Measurements from ENCODE around the gene TRIM14. TPM values are rescaled to one million over a fixed set of nuclear protein-coding genes. Genes with fewer than 3 reads are reported as not detected.
A peak's percentile ranks its signal among the peaks of the same experiment; 100 is the strongest.

TRIM14 gene
- total and polyA plus RNA-seq, 7 experiments from 2014 or later = 54.1 to 114 (median 79.7) TPM

GRCh38 chr9:98144076-98144475 is 25.1 kb upstream of the TRIM14 start:
- no peak overlapping the region for H3K4me3 ChIP-seq (ENCODE audit: low read length)
- Mint-ChIP-seq H3K27ac (peak overlapping the region in 3 of 9 donors; percentile 27 to 67 (median 41)), H3K9me3 (peaks cover 0 to 1% (median 0%) of the 10 kb centered on the region in 11 donors), H3K36me3 (peaks cover 0 to 15% (median 5%) of the 10 kb centered on the region in 5 donors), H3K27me3 (no peaks in the 10 kb centered on the region), H3K4me3 (no peak overlapping the region), H3K4me1 (peaks cover 0 to 17% (median 6%) of the 10 kb centered on the region in 7 donors)
- intact Hi-C loops (cut with micrococcal nuclease) = no loop called here
- no peaks in the 10 kb centered on the region for H3K27me3 ChIP-seq (ENCODE audit: control insufficient read depth in 2 of 2, insufficient read depth in 2 of 2, low read length in 2 of 2)
- POLR2A ChIA-PET = interaction anchor here (1.0 kb wide), 1 partner anchor 25 kb away, joined by 3 read pairs; the partner anchor contains the start of gene TRIM14
- H3K9me3 ChIP-seq (ENCODE audit: control insufficient read depth in 2 of 3, low read length in 3 of 3) = no peaks in the 10 kb centered on the region
- ATAC-seq = no peak
- H3K36me3 ChIP-seq (ENCODE audit: control insufficient read depth in 2 of 3, insufficient read depth in 3 of 3, low read length in 3 of 3) = peaks cover 0 to 3% (median 0%) of the 10 kb centered on the region in 3 experiments
- CTCF ChIA-PET = interaction anchor here (0.6 kb wide), 1 partner anchor 72 kb away, joined by 7 read pairs; no protein-coding TSS in a partner anchor
- H3K4me1 ChIP-seq (ENCODE audit: control insufficient read depth in 2 of 2, insufficient read depth in 2 of 2, low read length in 2 of 2) = no peaks in the 10 kb centered on the region
- DNase-seq = no peak
- H3K27ac ChIP-seq (ENCODE audit: low read depth, low read length) = no peak overlapping the region

- Mint-ChIP-seq H3K4me1 (peaks cover 0 to 17% (median 6%) of the 10 kb centered on the region in 7 donors), H3K9me3 (peaks cover 0 to 1% (median 0%) of the 10 kb centered on the region in 11 donors), H3K4me3 (peak overlapping the region in 1 of 10 donors; percentile 2), H3K36me3 (peaks cover 0 to 9% (median 5%) of the 10 kb centered on the region in 5 donors), H3K27me3 (no peaks in the 10 kb centered on the region), H3K27ac (no peak overlapping the region)
- Histone ChIP-seq H3K27me3 (ENCODE audit: control insufficient read depth in 2 of 2, insufficient read depth in 2 of 2, low read length in 2 of 2) (no peaks in the 10 kb centered on the region), H3K4me1 (ENCODE audit: control insufficient read depth in 2 of 2, insufficient read depth in 2 of 2, low read length in 2 of 2) (no peaks in the 10 kb centered on the region), H3K9me3 (ENCODE audit: control insufficient read depth in 2 of 3, low read length in 3 of 3) (no peaks in the 10 kb centered on the region), H3K4me3 (ENCODE audit: low read length) (no peak overlapping the region), H3K27ac (ENCODE audit: low read depth, low read length) (no peak overlapping the region), H3K36me3 (ENCODE audit: control insufficient read depth in 2 of 3, insufficient read depth in 3 of 3, low read length in 3 of 3) (peaks cover 0 to 3% (median 0%) of the 10 kb centered on the region in 3 experiments)
- DNase-seq (no peak), ATAC-seq (no peak)
- intact Hi-C loops (cut with micrococcal nuclease) = no loop called here
- CTCF ChIA-PET = no interaction called here
- POLR2A ChIA-PET = interaction anchor here (1.0 kb wide), 1 partner anchor 24 kb away, joined by 3 read pairs; the partner anchor contains the start of gene TRIM14
Measured at GRCh38 chr9:98142925-98143481, 24.0 kb upstream of the TRIM14 start.

- Histone ChIP-seq H3K4me3 (ENCODE audit: low read length) (no peak overlapping the region), H3K27ac (ENCODE audit: low read depth, low read length) (no peak overlapping the region), H3K36me3 (ENCODE audit: control insufficient read depth in 2 of 3, insufficient read depth in 3 of 3, low read length in 3 of 3) (peaks cover 0 to 5% (median 0%) of the 10 kb centered on the region in 3 experiments), H3K9me3 (ENCODE audit: control insufficient read depth in 2 of 3, low read length in 3 of 3) (no peaks in the 10 kb centered on the region), H3K4me1 (ENCODE audit: control insufficient read depth in 2 of 2, insufficient read depth in 2 of 2, low read length in 2 of 2) (no peaks in the 10 kb centered on the region), H3K27me3 (ENCODE audit: control insufficient read depth in 2 of 2, insufficient read depth in 2 of 2, low read length in 2 of 2) (no peaks in the 10 kb centered on the region)
- ATAC-seq = no peak
- Mint-ChIP-seq H3K9me3 (peaks cover 0 to 1% (median 0%) of the 10 kb centered on the region in 11 donors), H3K27me3 (no peaks in the 10 kb centered on the region), H3K4me1 (peaks cover 0 to 15% (median 6%) of the 10 kb centered on the region in 7 donors), H3K4me3 (no peak overlapping the region), H3K36me3 (peaks cover 0 to 9% (median 5%) of the 10 kb centered on the region in 5 donors), H3K27ac (peak overlapping the region in 2 of 9 donors; percentile 38 to 66)
- POLR2A ChIA-PET = interaction anchor here (0.6 to 1.5 kb wide), 2 partner anchors 23 to 55 kb away, joined by 4 read pairs; partner anchors contain the start of gene TRIM14
- CTCF ChIA-PET = interaction anchor here (0.7 kb wide), 1 partner anchor 12 kb away, joined by 3 read pairs; no protein-coding TSS in a partner anchor
- intact Hi-C loops (cut with micrococcal nuclease) = no loop called here
- no peak for DNase-seq
Measured at GRCh38 chr9:98142182-98142907, 23.3 kb upstream of the TRIM14 start.

GRCh38 chr9:98140503-98140902 is 21.5 kb upstream of the TRIM14 start:
- H3K27me3 ChIP-seq (ENCODE audit: control insufficient read depth in 2 of 2, insufficient read depth in 2 of 2, low read length in 2 of 2) = no peaks in the 10 kb centered on the region
- intact Hi-C loops (cut with micrococcal nuclease) = no loop called here
- ATAC-seq (no peak), DNase-seq (no peak)
- POLR2A ChIA-PET = no interaction called here
- CTCF ChIA-PET = no interaction called here
- peaks cover 0 to 17% (median 5%) of the 10 kb centered on the region in 5 donors for H3K36me3 Mint-ChIP-seq
- no peaks in the 10 kb centered on the region for H3K4me1 ChIP-seq (ENCODE audit: control insufficient read depth in 2 of 2, insufficient read depth in 2 of 2, low read length in 2 of 2)
- no peak overlapping the region for H3K4me3 ChIP-seq (ENCODE audit: low read length)
- H3K9me3 Mint-ChIP-seq = peaks cover 0 to 1% (median 0%) of the 10 kb centered on the region in 11 donors
- no peak overlapping the region for H3K27ac ChIP-seq (ENCODE audit: low read depth, low read length)
- H3K9me3 ChIP-seq (ENCODE audit: control insufficient read depth in 2 of 3, low read length in 3 of 3) = no peaks in the 10 kb centered on the region
- no peak overlapping the region for H3K4me3 Mint-ChIP-seq
- H3K4me1 Mint-ChIP-seq = peaks cover 0 to 9% (median 4%) of the 10 kb centered on the region in 7 donors
- no peaks in the 10 kb centered on the region for H3K27me3 Mint-ChIP-seq
- peak overlapping the region in 4 of 9 donors; percentile 9 to 68 (median 41) for H3K27ac Mint-ChIP-seq
- H3K36me3 ChIP-seq (ENCODE audit: control insufficient read depth in 2 of 3, insufficient read depth in 3 of 3, low read length in 3 of 3) = peaks cover 0 to 19% (median 0%) of the 10 kb centered on the region in 3 experiments

- ATAC-seq (no peak), DNase-seq (no peak)
- H3K27me3 Mint-ChIP-seq = no peaks in the 10 kb centered on the region
- Histone ChIP-seq H3K4me3 (ENCODE audit: low read length) (no peak overlapping the region), H3K4me1 (ENCODE audit: control insufficient read depth in 2 of 2, insufficient read depth in 2 of 2, low read length in 2 of 2) (no peaks in the 10 kb centered on the region), H3K27ac (ENCODE audit: low read depth, low read length) (no peak overlapping the region), H3K36me3 (ENCODE audit: control insufficient read depth in 2 of 3, insufficient read depth in 3 of 3, low read length in 3 of 3) (peaks cover 0 to 57% (median 0%) of the 10 kb centered on the region in 3 experiments), H3K27me3 (ENCODE audit: control insufficient read depth in 2 of 2, insufficient read depth in 2 of 2, low read length in 2 of 2) (no peaks in the 10 kb centered on the region), H3K9me3 (ENCODE audit: control insufficient read depth in 2 of 3, low read length in 3 of 3) (no peaks in the 10 kb centered on the region)
- H3K9me3 Mint-ChIP-seq = no peaks in the 10 kb centered on the region
- H3K4me1 Mint-ChIP-seq = peaks cover 0 to 9% (median 1%) of the 10 kb centered on the region in 7 donors
- intact Hi-C loops (cut with micrococcal nuclease) = no loop called here
- H3K27ac Mint-ChIP-seq = peak overlapping the region in 2 of 9 donors; percentile 25 to 41
- peaks cover 0 to 29% (median 5%) of the 10 kb centered on the region in 5 donors for H3K36me3 Mint-ChIP-seq
- no peak overlapping the region for H3K4me3 Mint-ChIP-seq
- CTCF ChIA-PET = no interaction called here
- POLR2A ChIA-PET = no interaction called here
Measured at GRCh38 chr9:98136489-98136888, 17.5 kb upstream of the TRIM14 start.

- intact Hi-C loops (cut with micrococcal nuclease) = no loop called here
Measured at GRCh38 chr9:98135938-98136337, 16.9 kb upstream of the TRIM14 start.

More at GRCh38 chr9:98135938-98136337, 16.9 kb upstream of the TRIM14 start:
- H3K27me3 Mint-ChIP-seq = no peaks in the 10 kb centered on the region
- ChIA-PET POLR2A (no interaction called here), CTCF (no interaction called here)
- no peaks in the 10 kb centered on the region for H3K9me3 ChIP-seq (ENCODE audit: control insufficient read depth in 2 of 3, low read length in 3 of 3)
- no peak for DNase-seq
- peak overlapping the region in 1 of 9 donors; percentile 34 for H3K27ac Mint-ChIP-seq
- H3K36me3 ChIP-seq (ENCODE audit: control insufficient read depth in 2 of 3, insufficient read depth in 3 of 3, low read length in 3 of 3) = peaks cover 0 to 63% (median 0%) of the 10 kb centered on the region in 3 experiments
- no peak overlapping the region for H3K4me3 ChIP-seq (ENCODE audit: low read length)
- H3K36me3 Mint-ChIP-seq = peaks cover 0 to 31% (median 5%) of the 10 kb centered on the region in 5 donors
- no peak overlapping the region for H3K27ac ChIP-seq (ENCODE audit: low read depth, low read length)
- no peak overlapping the region for H3K4me3 Mint-ChIP-seq
- H3K4me1 Mint-ChIP-seq = peaks cover 0 to 8% (median 1%) of the 10 kb centered on the region in 7 donors
- H3K27me3 ChIP-seq (ENCODE audit: control insufficient read depth in 2 of 2, insufficient read depth in 2 of 2, low read length in 2 of 2) = no peaks in the 10 kb centered on the region
- ATAC-seq = no peak
- no peaks in the 10 kb centered on the region for H3K4me1 ChIP-seq (ENCODE audit: control insufficient read depth in 2 of 2, insufficient read depth in 2 of 2, low read length in 2 of 2)
- no peaks in the 10 kb centered on the region for H3K9me3 Mint-ChIP-seq
